ENCODE results near the gene SAMD8. TPM values are rescaled to one million over a fixed set of nuclear protein-coding genes. Genes with fewer than 3 reads are reported as not detected.

The SAMD8 gene
- total and polyA plus RNA-seq, 10 of the 15 experiments (the other 5 are each of a cell fraction or from before 2014, with no cell fraction given): 2.8 to 26.0 (median 9.3) TPM

GRCh38 chr10:75189266-75190096 lies 78.0 kb downstream of the SAMD8 start (continued):
- no peak for TF ChIP-seq JUND (IDR thresholded peaks at IDR 0.05; ENCODE audit: low read depth, low read length)
- no peak for TF ChIP-seq TCF12 (IDR thresholded peaks at IDR 0.05; ENCODE audit: low read depth, low read length)
- no peak for TF ChIP-seq IRF4 (IDR thresholded peaks at IDR 0.05; ENCODE audit: low read depth, low read length)
- TF ChIP-seq CEBPB (IDR thresholded peaks at IDR 0.05; ENCODE audit: borderline replicate concordance in 1 of 2, low read depth in 2 of 2, low read length in 2 of 2): no peak
- no peak for TF ChIP-seq USF2 (IDR thresholded peaks at IDR 0.05; ENCODE audit: borderline replicate concordance, low read depth, low read length)
- TF ChIP-seq TAF1 (IDR thresholded peaks at IDR 0.05; ENCODE audit: borderline replicate concordance, low read depth, low read length): no peak
- no peak for TF ChIP-seq E2F4 (IDR thresholded peaks at IDR 0.05; ENCODE audit: low read depth, low read length)
- no peak for TF ChIP-seq EED (IDR thresholded peaks at IDR 0.05; ENCODE audit: low read depth)
- TF ChIP-seq RELA (IDR thresholded peaks at IDR 0.05; ENCODE audit: borderline replicate concordance, partially characterized antibody): no peak
- no peak for TF ChIP-seq BCLAF1 (IDR thresholded peaks at IDR 0.05)

Data from GM12878 (cell line).